Gastrocnemius medialis (tissue), 4 donors: ENCODE results near the gene CDC42EP5.

Experiments used
- POLR2A ChIP-seq, 2 donors: fragments of 450-650 bp; IDR thresholded peaks; one replicate each; pipeline ENCODE4 v1.6.1; 2017; ENCODE audit warnings: antibody characterized with exemption in 2 of 2, mild to moderate bottlenecking in 2 of 2, moderate library complexity in 2 of 2
- TF ChIP-seq, protein P1 (sequence below), 5 experiments: fragments of 450-650 bp in 3 of 5; fragments of 200-600 bp in 2 of 5; sonication (generic) in 2 of 5; IDR thresholded peaks in 4 of 5; conservative IDR thresholded peaks in 1 of 5; 1 replicate in 4 of 5; 2 replicates in 1 of 5; pipeline ENCODE4 v1.5.1; 2016 to 2019; ENCODE audit warnings: antibody characterized with exemption in 5 of 5, mild to moderate bottlenecking in 3 of 5, moderate library complexity in 3 of 5

DNA sequence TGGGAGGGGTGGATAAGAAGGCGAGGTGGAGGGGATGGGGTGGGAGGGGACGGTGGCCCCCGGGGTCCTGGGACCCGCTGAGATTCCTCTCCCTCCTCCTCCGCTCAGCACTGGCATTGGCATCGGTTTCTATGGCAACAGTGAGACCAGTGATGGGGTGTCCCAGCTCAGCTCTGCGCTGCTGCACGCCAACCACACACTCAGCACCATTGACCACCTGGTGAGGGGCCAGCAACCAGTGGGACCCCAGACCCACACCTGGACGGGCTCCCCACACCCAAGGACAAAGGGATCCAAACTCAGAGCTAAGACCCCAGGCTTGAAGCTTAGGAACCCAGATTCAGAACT lies 52.0 kb downstream of the CDC42EP5 start:
- TF ChIP-seq, protein P1, sequence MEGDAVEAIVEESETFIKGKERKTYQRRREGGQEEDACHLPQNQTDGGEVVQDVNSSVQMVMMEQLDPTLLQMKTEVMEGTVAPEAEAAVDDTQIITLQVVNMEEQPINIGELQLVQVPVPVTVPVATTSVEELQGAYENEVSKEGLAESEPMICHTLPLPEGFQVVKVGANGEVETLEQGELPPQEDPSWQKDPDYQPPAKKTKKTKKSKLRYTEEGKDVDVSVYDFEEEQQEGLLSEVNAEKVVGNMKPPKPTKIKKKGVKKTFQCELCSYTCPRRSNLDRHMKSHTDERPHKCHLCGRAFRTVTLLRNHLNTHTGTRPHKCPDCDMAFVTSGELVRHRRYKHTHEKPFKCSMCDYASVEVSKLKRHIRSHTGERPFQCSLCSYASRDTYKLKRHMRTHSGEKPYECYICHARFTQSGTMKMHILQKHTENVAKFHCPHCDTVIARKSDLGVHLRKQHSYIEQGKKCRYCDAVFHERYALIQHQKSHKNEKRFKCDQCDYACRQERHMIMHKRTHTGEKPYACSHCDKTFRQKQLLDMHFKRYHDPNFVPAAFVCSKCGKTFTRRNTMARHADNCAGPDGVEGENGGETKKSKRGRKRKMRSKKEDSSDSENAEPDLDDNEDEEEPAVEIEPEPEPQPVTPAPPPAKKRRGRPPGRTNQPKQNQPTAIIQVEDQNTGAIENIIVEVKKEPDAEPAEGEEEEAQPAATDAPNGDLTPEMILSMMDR (IDR thresholded peaks at IDR 0.05 in 4 of 5, conservative IDR thresholded peaks at IDR 0.05 in 1 of 5) = no peak
- no peak for TF ChIP-seq POLR2A (IDR thresholded peaks at IDR 0.05)
